Peyer's patch (tissue), 4 donors: ENCODE measurements around the gene CCDC192. TPM values are rescaled to one million over a fixed set of nuclear protein-coding genes. Genes with fewer than 3 reads are reported as not detected.

Source experiments
- DNase-seq, 3 donors: peaks; one replicate each; pipeline ENCODE4 v3.0.0-alpha.2; 2017 to 2019
- H3K27ac ChIP-seq, 4 donors: fragments of 200-600 bp; sonication (generic); one replicate each; pipeline ENCODE4 v1.5.1; 2016 to 2019
- H3K27me3 ChIP-seq, 2 donors: fragments of 200-600 bp; sonication (generic); one replicate each; pipeline ENCODE4 v1.5.1; 2019
- H3K36me3 ChIP-seq, 3 donors: fragments of 200-600 bp; sonication (generic); one replicate each; pipeline ENCODE4 v1.5.1; 2016 to 2019
- H3K4me1 ChIP-seq, 4 donors: fragments of 200-600 bp; sonication (generic); one replicate each; pipeline ENCODE4 v1.5.1; 2016 to 2019
- H3K4me3 ChIP-seq, 4 donors: fragments of 200-600 bp; sonication (generic); 1 replicate in 3 of 4; 2 replicates in 1 of 4; pipeline ENCODE4 v1.5.1; 2016 to 2019; ENCODE audit warnings: mild to moderate bottlenecking in 1 of 4
- H3K9me3 ChIP-seq, 4 donors: fragments of 200-600 bp; sonication (generic); one replicate each; pipeline ENCODE4 v1.5.1; 2016 to 2019; ENCODE audit warnings: mild to moderate bottlenecking in 1 of 4
- POLR2A ChIP-seq, 2 donors: fragments of 450-650 bp; IDR thresholded peaks; one replicate each; pipeline ENCODE4 v1.5.1; 2017; ENCODE audit warnings: antibody characterized with exemption in 2 of 2, mild to moderate bottlenecking in 2 of 2, moderate library complexity in 2 of 2
- total RNA-seq, 4 donors: library from RNA; depleted of rRNA; stranded (reverse); fragments of >200 nt; gene quantifications; one replicate each; pipeline ENCODE4 v1.1.0, GENCODE V29; 2016
- TF ChIP-seq, protein P1 (sequence below), 6 experiments: fragments of 450-650 bp in 4 of 6; fragments of 200-600 bp in 2 of 6; sonication (generic) in 1 of 6; IDR thresholded peaks; one replicate each; pipeline ENCODE4 v1.5.1; 2017 to 2019; ENCODE audit warnings: antibody characterized with exemption in 6 of 6, mild to moderate bottlenecking in 3 of 6, moderate library complexity in 1 of 6

CCDC192 gene
- total RNA-seq, 4 donors from 2014 or later = not detected

DNA sequence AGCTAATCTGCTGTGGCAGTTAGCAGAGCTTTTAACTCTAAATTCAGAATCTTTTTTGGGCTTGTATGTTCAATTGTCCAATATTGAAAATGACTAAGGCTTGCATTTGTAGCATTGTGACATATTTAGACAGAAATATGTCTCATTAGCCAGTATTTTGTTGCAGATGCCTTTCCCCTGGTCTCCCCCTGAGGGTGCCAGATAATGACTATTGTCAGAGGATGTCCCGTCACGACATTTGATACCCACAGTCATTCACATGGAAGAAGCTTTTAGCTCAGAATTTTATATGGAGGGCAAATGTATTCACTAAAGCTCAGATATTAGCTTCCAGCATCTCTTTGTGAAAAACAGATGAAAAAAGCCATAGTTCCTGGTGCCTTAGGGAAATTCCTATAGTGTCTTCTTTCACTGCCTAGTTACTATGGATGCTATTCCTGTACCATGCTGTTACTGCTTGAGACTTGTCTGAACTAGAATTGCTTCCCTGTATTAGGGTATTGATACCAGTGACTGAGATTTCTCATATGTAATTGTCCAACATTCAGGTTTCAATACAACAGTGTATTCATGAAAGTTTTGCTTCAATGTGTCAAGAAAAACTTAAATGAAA, 96.2 kb downstream of the CCDC192 start:
- no peaks in the 10 kb centered on the region for H3K27me3 ChIP-seq

DNA sequence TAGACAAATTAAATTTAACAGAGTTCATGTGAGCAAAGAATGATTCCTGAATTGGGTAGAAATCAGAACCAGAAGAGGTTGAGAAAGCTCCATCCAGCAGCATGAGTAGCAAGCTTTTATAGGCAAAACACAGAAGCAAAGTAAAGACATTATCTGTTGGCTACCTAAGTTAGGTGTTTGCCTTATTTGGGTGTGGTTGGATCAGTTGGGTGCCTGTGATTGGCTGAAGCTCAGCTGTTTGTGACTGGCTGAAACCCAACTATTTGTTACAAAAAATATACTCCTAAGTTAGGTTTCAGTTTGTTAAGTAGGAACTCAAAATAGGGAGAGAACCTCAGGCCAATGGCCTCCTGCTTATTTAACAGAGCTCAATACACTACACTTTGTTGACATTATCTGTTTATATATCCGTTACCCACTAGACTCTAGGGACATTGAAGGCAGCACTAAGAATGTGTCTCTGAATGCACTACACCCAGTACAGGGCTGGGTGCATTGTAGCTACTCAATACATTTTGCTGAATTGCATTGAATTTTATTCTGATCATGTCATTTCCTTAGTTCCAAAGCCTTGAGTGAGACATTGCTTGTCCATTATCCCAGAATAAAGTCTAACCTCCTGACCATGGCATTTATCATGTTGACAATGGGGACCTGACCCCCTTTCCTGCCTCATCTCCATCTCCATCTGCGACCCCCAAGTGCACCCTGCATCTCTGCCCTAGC, 98.7 kb downstream of the CCDC192 start:
- TF ChIP-seq, protein P1, sequence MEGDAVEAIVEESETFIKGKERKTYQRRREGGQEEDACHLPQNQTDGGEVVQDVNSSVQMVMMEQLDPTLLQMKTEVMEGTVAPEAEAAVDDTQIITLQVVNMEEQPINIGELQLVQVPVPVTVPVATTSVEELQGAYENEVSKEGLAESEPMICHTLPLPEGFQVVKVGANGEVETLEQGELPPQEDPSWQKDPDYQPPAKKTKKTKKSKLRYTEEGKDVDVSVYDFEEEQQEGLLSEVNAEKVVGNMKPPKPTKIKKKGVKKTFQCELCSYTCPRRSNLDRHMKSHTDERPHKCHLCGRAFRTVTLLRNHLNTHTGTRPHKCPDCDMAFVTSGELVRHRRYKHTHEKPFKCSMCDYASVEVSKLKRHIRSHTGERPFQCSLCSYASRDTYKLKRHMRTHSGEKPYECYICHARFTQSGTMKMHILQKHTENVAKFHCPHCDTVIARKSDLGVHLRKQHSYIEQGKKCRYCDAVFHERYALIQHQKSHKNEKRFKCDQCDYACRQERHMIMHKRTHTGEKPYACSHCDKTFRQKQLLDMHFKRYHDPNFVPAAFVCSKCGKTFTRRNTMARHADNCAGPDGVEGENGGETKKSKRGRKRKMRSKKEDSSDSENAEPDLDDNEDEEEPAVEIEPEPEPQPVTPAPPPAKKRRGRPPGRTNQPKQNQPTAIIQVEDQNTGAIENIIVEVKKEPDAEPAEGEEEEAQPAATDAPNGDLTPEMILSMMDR (IDR thresholded peaks at IDR 0.05) = no peak
- TF ChIP-seq POLR2A (IDR thresholded peaks at IDR 0.05) = no peak
- DNase-seq = no peak
- H3K9me3 ChIP-seq = no peaks in the 10 kb centered on the region

More for the DNA sequence above, 96.2 kb downstream of the CCDC192 start:
- Histone ChIP-seq H3K4me3 (no peak overlapping the region), H3K27ac (no peak overlapping the region), H3K36me3 (no peaks in the 10 kb centered on the region), H3K4me1 (no peaks in the 10 kb centered on the region), H3K9me3 (no peaks in the 10 kb centered on the region)
- DNase-seq = no peak
- TF ChIP-seq, protein P1 (IDR thresholded peaks at IDR 0.05) = no peak
- no peak for TF ChIP-seq POLR2A (IDR thresholded peaks at IDR 0.05)

DNA sequence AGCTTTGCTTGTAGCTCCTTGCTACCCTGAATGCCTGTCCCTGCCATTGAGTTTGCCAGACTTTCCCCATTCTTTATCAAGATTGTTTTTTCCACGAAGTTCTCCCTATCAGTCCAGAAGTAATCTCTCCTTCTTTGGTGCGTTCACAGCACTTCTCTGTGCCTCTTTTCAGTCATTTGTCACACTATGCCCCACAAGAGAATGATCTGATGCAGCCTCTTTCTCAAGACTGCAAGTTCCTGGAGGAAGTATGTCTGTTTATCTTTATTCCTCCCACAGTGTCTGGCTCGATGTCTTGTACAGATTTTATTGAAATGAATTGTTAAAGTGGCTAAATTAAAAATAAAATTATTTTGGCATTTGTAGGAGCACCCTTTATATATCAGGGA, 99.3 kb downstream of the CCDC192 start:
- Histone ChIP-seq H3K4me3 (no peak overlapping the region), H3K9me3 (no peaks in the 10 kb centered on the region), H3K27ac (no peak overlapping the region), H3K27me3 (no peaks in the 10 kb centered on the region), H3K4me1 (no peaks in the 10 kb centered on the region), H3K36me3 (no peaks in the 10 kb centered on the region)
- no peak for DNase-seq
- TF ChIP-seq, protein P1 (IDR thresholded peaks at IDR 0.05) = no peak
- TF ChIP-seq POLR2A (IDR thresholded peaks at IDR 0.05) = no peak

More for the DNA sequence above, 98.7 kb downstream of the CCDC192 start:
- Histone ChIP-seq H3K27ac (no peak overlapping the region), H3K36me3 (no peaks in the 10 kb centered on the region), H3K4me1 (no peaks in the 10 kb centered on the region), H3K27me3 (no peaks in the 10 kb centered on the region), H3K4me3 (no peak overlapping the region)

DNA sequence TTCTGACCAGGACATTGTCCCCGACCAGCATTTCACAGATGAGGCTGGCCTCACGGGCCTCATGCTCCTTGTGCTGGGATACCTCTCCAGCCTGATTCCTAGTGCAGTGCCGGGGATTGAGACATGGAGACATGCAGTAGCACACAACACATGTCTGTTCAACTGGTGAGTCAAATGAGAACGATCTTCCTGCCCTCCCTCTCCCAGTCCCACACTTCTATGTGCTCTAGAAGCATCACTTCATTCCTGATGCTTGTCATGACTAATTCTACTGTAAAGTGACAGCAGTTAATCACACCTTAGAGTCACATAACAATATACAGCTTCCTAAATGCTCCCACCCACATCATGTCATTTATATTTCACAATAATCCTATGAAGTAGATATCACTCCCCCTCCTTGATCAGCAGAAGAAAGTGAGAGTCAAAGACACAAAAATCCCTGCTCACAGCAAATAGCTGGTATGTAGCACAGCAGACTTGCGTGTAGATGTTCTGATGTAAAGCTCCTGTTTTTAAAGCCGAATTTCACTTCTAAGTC, 101.8 kb downstream of the CCDC192 start:
- no peaks in the 10 kb centered on the region for H3K9me3 ChIP-seq
- H3K4me1 ChIP-seq = no peaks in the 10 kb centered on the region
- no peaks in the 10 kb centered on the region for H3K27me3 ChIP-seq
- H3K36me3 ChIP-seq = no peaks in the 10 kb centered on the region
- no peak for DNase-seq
- TF ChIP-seq, protein P1 (IDR thresholded peaks at IDR 0.05) = no peak
- no peak for TF ChIP-seq POLR2A (IDR thresholded peaks at IDR 0.05)
- H3K27ac ChIP-seq = no peak overlapping the region
- no peak overlapping the region for H3K4me3 ChIP-seq

DNA sequence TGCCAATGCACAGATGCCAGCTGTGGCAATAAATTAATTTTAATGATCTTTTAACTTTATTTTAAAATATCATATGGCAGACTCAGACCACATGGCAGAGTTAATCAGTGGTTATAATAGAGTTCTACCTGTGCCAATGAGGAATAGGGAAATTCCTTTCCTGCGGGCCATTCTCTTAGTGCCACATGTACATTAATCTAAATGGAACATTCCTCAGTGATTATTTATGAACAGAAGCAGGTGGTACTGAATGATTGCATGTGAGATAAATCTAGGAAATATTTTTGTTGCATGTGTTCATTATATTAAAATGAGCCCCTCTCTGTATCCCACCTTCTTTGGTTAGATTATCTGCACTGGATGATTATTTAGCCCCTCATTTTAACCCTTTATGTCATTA, 102.3 kb downstream of the CCDC192 start:
- H3K9me3 ChIP-seq = no peaks in the 10 kb centered on the region
- H3K27ac ChIP-seq = no peak overlapping the region
- TF ChIP-seq POLR2A (IDR thresholded peaks at IDR 0.05) = no peak
- TF ChIP-seq, protein P1 (IDR thresholded peaks at IDR 0.05) = no peak
- no peak for DNase-seq
- H3K36me3 ChIP-seq = no peaks in the 10 kb centered on the region
- H3K27me3 ChIP-seq = no peaks in the 10 kb centered on the region
- H3K4me1 ChIP-seq = no peaks in the 10 kb centered on the region
- no peak overlapping the region for H3K4me3 ChIP-seq
